ENCODE results near the gene TEX2. TPM values are rescaled to one million over a fixed set of nuclear protein-coding genes. Genes with fewer than 3 reads are reported as not detected.
"Not testable (repeated sequence)": the region's sequence is repeated elsewhere in the genome, so short reads cannot be mapped to it uniquely, and the experiment has no call there.

Gene TEX2
- total and polyA plus RNA-seq, 2 experiments from 2014 or later: 27.9 to 37.7 TPM

GRCh38 chr17:64223931-64224629, 39.0 kb downstream of the TEX2 start:
- 60% methylated on average over 4 of the region's 4 CpGs for WGBS (ENCODE audit: low lambda C conversion rate, missing lambda C conversion rate)
- no peaks in the 10 kb centered on the region for H3K9me2 ChIP-seq (replicated peaks; ENCODE audit: insufficient read depth)

GRCh38 chr17:64223283-64223682, 39.8 kb downstream of the TEX2 start:
- Histone ChIP-seq H3K27me3 (no peaks in the 10 kb centered on the region), H3K79me2 (peaks cover 91% of the 10 kb centered on the region), H3K4me2 (no peak overlapping the region), H3K27ac (no peak overlapping the region), H3K4me1 (ENCODE audit: insufficient read depth) (no peaks in the 10 kb centered on the region), H4K20me1 (ENCODE audit: insufficient read depth, poor library complexity, severe bottlenecking) (no peaks in the 10 kb centered on the region), H3K36me3 (replicated peaks; ENCODE audit: insufficient read depth, low read depth) (no peaks in the 10 kb centered on the region), H3K9me3 (ENCODE audit: low read depth) (no peaks in the 10 kb centered on the region), H2AFZ (no peak overlapping the region), H3K4me3 (no peak overlapping the region), H3K9me2 (replicated peaks; ENCODE audit: insufficient read depth) (no peaks in the 10 kb centered on the region)
- no peak for TF ChIP-seq CTCF (IDR thresholded peaks at IDR 0.05; ENCODE audit: poor library complexity)
- TF ChIP-seq EZH2 (IDR thresholded peaks at IDR 0.05; ENCODE audit: borderline replicate concordance): no peak
- no peak for TF ChIP-seq EZH2phosphoT487 (IDR thresholded peaks at IDR 0.05; ENCODE audit: low read depth, severe bottlenecking, unreplicated experiment)
- DNase-seq (ENCODE audit: low spot score): no peak
- 55% methylated on average over 2 of the region's 2 CpGs for WGBS (ENCODE audit: low lambda C conversion rate, missing lambda C conversion rate)

More at GRCh38 chr17:64223931-64224629, 39.0 kb downstream of the TEX2 start:
- no peak for DNase-seq (ENCODE audit: low spot score)
- no peak for TF ChIP-seq EZH2phosphoT487 (IDR thresholded peaks at IDR 0.05; ENCODE audit: low read depth, severe bottlenecking, unreplicated experiment)
- no peak for TF ChIP-seq EZH2 (IDR thresholded peaks at IDR 0.05; ENCODE audit: borderline replicate concordance)
- no peak for TF ChIP-seq CTCF (IDR thresholded peaks at IDR 0.05; ENCODE audit: poor library complexity)
- Histone ChIP-seq H2AFZ (no peak overlapping the region), H3K9me3 (ENCODE audit: low read depth) (no peaks in the 10 kb centered on the region), H3K27ac (no peak overlapping the region), H3K4me3 (no peak overlapping the region), H3K79me2 (peaks cover 91% of the 10 kb centered on the region), H3K36me3 (replicated peaks; ENCODE audit: insufficient read depth, low read depth) (no peaks in the 10 kb centered on the region), H3K27me3 (no peaks in the 10 kb centered on the region), H3K4me1 (ENCODE audit: insufficient read depth) (no peaks in the 10 kb centered on the region), H3K4me2 (no peak overlapping the region), H4K20me1 (ENCODE audit: insufficient read depth, poor library complexity, severe bottlenecking) (no peaks in the 10 kb centered on the region)

GRCh38 chr17:64221679-64222078, 41.4 kb downstream of the TEX2 start:
- Histone ChIP-seq H2AFZ (no peak overlapping the region), H3K4me1 (ENCODE audit: insufficient read depth) (peaks cover 11% of the 10 kb centered on the region), H3K27me3 (no peaks in the 10 kb centered on the region), H3K9me3 (ENCODE audit: low read depth) (no peaks in the 10 kb centered on the region), H3K36me3 (replicated peaks; ENCODE audit: insufficient read depth, low read depth) (no peaks in the 10 kb centered on the region), H4K20me1 (ENCODE audit: insufficient read depth, poor library complexity, severe bottlenecking) (no peaks in the 10 kb centered on the region), H3K27ac (no peak overlapping the region), H3K9me2 (replicated peaks; ENCODE audit: insufficient read depth) (no peaks in the 10 kb centered on the region), H3K4me3 (no peak overlapping the region), H3K79me2 (peaks cover 89% of the 10 kb centered on the region), H3K4me2 (no peak overlapping the region)
- WGBS (ENCODE audit: low lambda C conversion rate, missing lambda C conversion rate): 93% methylated on average over 1 of the region's 1 CpG
- TF ChIP-seq EZH2phosphoT487 (IDR thresholded peaks at IDR 0.05; ENCODE audit: low read depth, severe bottlenecking, unreplicated experiment) (no peak), EZH2 (IDR thresholded peaks at IDR 0.05; ENCODE audit: borderline replicate concordance) (no peak), CTCF (IDR thresholded peaks at IDR 0.05; ENCODE audit: poor library complexity) (no peak)
- DNase-seq (ENCODE audit: low spot score): no peak

- H2AFZ ChIP-seq; DNase-seq (ENCODE audit: low spot score); H3K4me3 ChIP-seq; H4K20me1 ChIP-seq (ENCODE audit: insufficient read depth, poor library complexity, severe bottlenecking); H3K27me3 ChIP-seq; H3K27ac ChIP-seq; H3K9me3 ChIP-seq (ENCODE audit: low read depth); H3K9me2 ChIP-seq (replicated peaks; ENCODE audit: insufficient read depth); H3K36me3 ChIP-seq (replicated peaks; ENCODE audit: insufficient read depth, low read depth); H3K4me2 ChIP-seq: not testable (repeated sequence)
- Histone ChIP-seq H3K79me2 (peaks cover 79% of the 10 kb centered on the region), H3K4me1 (ENCODE audit: insufficient read depth) (peaks cover 21% of the 10 kb centered on the region)
- WGBS (ENCODE audit: low lambda C conversion rate, missing lambda C conversion rate): 89% methylated on average over 1 of the region's 1 CpG
Measured at GRCh38 chr17:64220604-64221003, 42.5 kb downstream of the TEX2 start.
